VCaP (cell line): ENCODE data around the gene ANKRD44.

ENCODE experiments used
- H3K27ac ChIP-seq: fragments of 450-650 bp; 2 replicates; pipeline ENCODE4 v1.5.1; 2017
- CTCF ChIP-seq: fragments of 450-650 bp; conservative IDR thresholded peaks from 2 replicates; pipeline ENCODE4 v1.5.1; 2017; ENCODE audit warnings: mild to moderate bottlenecking, moderate library complexity

The ANKRD44 gene

GRCh38 chr2:196949116-196949515 lies 361.5 kb downstream of the ANKRD44 start:
- H3K27ac ChIP-seq = no peak overlapping the region
- TF ChIP-seq CTCF = no peak

GRCh38 chr2:196944570-196944969 lies 366.0 kb downstream of the ANKRD44 start:
- no peak overlapping the region for H3K27ac ChIP-seq
- no peak for TF ChIP-seq CTCF

GRCh38 chr2:196941398-196942078 lies 369.0 kb downstream of the ANKRD44 start:
- no peak for TF ChIP-seq CTCF
- no peak overlapping the region for H3K27ac ChIP-seq

- TF ChIP-seq CTCF = no peak
- H3K27ac ChIP-seq = no peak overlapping the region
Measured at GRCh38 chr2:196939371-196939770, 371.2 kb downstream of the ANKRD44 start.
